PFSK-1 (cell line): ENCODE results near the gene RPS6KC1.

Experiments
- POLR2AphosphoS5 ChIP-seq: IDR thresholded peaks from 2 replicates; pipeline ENCODE4 v1.6.1; 2012; ENCODE audit warnings: low read depth, mild to moderate bottlenecking, control low read depth, low read length, moderate library complexity
- SIN3A ChIP-seq: IDR thresholded peaks from 2 replicates; pipeline ENCODE4 v1.6.1; 2012; ENCODE audit warnings: mild to moderate bottlenecking, low read length, moderate library complexity, borderline replicate concordance; ENCODE audit not compliant: insufficient read depth
- TF ChIP-seq, protein P1 (sequence below), 2 experiments: IDR thresholded peaks; 2 replicates each; pipeline versions ENCODE4 v1.6.1 to v1.8.0; 2011 to 2012; ENCODE audit warnings: low read depth in 2 of 2, low read length in 2 of 2, control low read depth in 1 of 2, inconsistent platforms in 1 of 2, mild to moderate bottlenecking in 1 of 2, moderate library complexity in 1 of 2; ENCODE audit not compliant: insufficient read depth in 1 of 2

DNA sequence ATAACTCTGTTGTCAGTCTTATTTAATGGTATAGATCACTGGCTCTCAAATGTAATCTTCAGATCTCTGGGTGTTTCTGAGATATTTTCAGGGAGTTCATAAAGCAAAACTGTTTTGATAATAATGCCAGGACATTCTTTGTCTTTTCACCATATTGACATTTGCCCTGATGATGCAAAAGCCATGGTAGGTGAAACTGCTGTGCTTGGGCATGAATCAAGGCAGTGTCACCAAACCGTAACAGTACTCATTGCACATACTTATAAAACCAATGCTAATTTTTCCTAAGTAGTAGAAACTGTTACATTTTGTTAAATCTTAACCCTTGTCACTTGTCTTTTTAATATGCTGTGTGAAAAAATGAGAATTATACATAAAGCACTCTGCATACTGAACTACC is 76.0 kb downstream of the RPS6KC1 start:
- TF ChIP-seq SIN3A (no peak), POLR2AphosphoS5 (no peak)
- TF ChIP-seq, protein P1, sequence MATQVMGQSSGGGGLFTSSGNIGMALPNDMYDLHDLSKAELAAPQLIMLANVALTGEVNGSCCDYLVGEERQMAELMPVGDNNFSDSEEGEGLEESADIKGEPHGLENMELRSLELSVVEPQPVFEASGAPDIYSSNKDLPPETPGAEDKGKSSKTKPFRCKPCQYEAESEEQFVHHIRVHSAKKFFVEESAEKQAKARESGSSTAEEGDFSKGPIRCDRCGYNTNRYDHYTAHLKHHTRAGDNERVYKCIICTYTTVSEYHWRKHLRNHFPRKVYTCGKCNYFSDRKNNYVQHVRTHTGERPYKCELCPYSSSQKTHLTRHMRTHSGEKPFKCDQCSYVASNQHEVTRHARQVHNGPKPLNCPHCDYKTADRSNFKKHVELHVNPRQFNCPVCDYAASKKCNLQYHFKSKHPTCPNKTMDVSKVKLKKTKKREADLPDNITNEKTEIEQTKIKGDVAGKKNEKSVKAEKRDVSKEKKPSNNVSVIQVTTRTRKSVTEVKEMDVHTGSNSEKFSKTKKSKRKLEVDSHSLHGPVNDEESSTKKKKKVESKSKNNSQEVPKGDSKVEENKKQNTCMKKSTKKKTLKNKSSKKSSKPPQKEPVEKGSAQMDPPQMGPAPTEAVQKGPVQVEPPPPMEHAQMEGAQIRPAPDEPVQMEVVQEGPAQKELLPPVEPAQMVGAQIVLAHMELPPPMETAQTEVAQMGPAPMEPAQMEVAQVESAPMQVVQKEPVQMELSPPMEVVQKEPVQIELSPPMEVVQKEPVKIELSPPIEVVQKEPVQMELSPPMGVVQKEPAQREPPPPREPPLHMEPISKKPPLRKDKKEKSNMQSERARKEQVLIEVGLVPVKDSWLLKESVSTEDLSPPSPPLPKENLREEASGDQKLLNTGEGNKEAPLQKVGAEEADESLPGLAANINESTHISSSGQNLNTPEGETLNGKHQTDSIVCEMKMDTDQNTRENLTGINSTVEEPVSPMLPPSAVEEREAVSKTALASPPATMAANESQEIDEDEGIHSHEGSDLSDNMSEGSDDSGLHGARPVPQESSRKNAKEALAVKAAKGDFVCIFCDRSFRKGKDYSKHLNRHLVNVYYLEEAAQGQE (IDR thresholded peaks at IDR 0.05; ENCODE audit: insufficient read depth in 1 of 2, low read depth in 2 of 2, low read length in 2 of 2) = no peak
